ENCODE results near the gene LPIN2.

Gene LPIN2

DNA sequence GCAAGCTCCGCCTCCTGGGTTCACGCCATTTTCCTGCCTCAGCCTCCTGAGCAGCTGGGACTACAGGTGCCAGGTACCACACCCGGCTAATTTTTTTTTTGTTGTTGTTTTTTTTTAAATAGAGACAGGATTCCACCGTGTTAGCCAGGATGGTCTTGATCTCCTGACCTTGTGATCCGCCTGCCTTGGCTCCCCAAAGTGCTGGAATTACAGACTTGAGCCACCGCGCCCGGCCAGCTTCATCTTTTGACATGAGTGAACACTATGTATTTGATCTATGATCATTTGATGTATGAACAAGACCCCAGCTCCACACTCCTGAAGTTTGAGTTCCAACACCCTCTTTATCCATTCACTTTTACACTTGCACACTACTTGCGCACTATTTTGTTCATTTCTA is 43.4 kb upstream of the LPIN2 start:
- no peak for DNase-seq (ENCODE audit: low read depth)
- no peak for TF ChIP-seq CTCF (IDR thresholded peaks at IDR 0.05; ENCODE audit: low read depth, low read length, missing control alignments)
- H3K4me3 ChIP-seq (ENCODE audit: low read depth, low read length): no peak overlapping the region

- TF ChIP-seq CTCF (IDR thresholded peaks at IDR 0.05; ENCODE audit: low read depth, low read length, missing control alignments): no peak
- H3K4me3 ChIP-seq (ENCODE audit: low read depth, low read length): no peak overlapping the region
- no peak for DNase-seq (ENCODE audit: low read depth)
Observed at GRCh38 chr18:3055816-3056215, 42.9 kb upstream of the LPIN2 start.

DNA sequence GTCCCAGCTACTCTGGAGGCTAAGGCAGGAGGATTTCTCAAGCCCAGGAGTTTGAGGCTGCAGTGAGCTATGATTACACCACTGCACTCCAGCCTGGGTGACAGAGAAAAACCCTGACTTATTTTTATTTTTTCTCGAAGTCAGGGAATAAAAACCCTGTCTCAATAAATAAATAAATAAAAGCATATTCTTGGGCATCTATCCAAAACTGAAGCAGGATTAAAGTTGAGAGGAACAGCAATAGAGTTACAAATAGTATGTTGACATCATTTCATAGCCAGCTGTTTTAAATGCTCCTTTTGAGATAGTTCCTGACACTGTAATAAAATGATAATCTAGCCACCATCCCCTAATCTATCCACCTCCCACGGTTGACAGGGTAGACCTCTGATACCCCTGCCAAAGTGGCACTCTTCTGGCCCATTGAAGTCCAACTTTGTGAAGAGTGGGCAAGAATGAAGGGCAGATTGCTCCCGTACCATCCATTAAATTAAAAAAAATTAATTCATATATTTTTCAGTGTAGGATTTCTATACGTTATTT is 42.3 kb upstream of the LPIN2 start:
- TF ChIP-seq CTCF (IDR thresholded peaks at IDR 0.05; ENCODE audit: low read depth, low read length, missing control alignments): no peak
- no peak for DNase-seq (ENCODE audit: low read depth)
- H3K4me3 ChIP-seq (ENCODE audit: low read depth, low read length): no peak overlapping the region

- no peak for TF ChIP-seq CTCF (IDR thresholded peaks at IDR 0.05; ENCODE audit: low read depth, low read length, missing control alignments)
- no peak overlapping the region for H3K4me3 ChIP-seq (ENCODE audit: low read depth, low read length)
- DNase-seq (ENCODE audit: low read depth): no peak
Observed at GRCh38 chr18:3054780-3055179, 41.8 kb upstream of the LPIN2 start.

- no peak for TF ChIP-seq CTCF (IDR thresholded peaks at IDR 0.05; ENCODE audit: low read depth, low read length, missing control alignments)
- no peak for DNase-seq (ENCODE audit: low read depth)
- no peak overlapping the region for H3K4me3 ChIP-seq (ENCODE audit: low read depth, low read length)
Observed at GRCh38 chr18:3054214-3054613, 41.3 kb upstream of the LPIN2 start.

DNA sequence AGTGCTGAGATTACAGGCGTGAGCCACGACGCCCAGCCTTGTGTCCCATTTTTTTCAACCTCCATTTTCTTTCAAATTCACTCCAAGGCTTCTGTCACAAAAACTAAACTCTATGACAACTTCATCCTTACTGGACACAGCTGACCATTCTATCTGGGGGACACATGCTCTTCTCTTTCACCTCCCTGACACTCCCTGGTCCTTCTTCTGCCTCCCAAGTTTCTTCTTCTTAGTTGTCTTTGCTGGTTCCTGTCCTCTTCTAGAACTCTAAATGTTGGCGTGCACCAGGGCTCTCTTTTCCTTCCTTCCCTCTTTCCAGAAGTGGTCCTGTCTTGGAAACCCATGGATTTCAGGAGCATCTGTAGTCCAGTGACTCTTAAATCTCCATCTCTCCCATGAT is 40.1 kb upstream of the LPIN2 start:
- H3K4me3 ChIP-seq (ENCODE audit: low read depth, low read length): no peak overlapping the region
- TF ChIP-seq CTCF (IDR thresholded peaks at IDR 0.05; ENCODE audit: low read depth, low read length, missing control alignments): no peak
- no peak for DNase-seq (ENCODE audit: low read depth)

DNA sequence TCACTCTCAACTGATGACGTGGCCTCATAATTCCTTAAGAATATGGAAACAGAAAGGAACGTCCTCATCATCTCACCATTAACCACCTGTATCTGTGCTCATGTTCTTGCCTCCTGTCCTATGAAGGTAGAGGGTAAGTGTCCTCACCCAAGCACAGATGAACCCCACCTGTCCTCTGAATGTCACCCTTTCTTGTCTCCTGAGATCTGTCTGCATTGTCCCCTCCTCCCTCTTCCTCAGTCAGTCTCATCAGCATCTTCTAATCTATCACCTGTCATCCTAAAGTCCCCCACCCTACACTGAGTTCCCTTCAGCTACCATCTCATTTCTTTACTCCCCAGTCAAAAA is 39.4 kb upstream of the LPIN2 start:
- no peak overlapping the region for H3K4me3 ChIP-seq (ENCODE audit: low read depth, low read length)
- no peak for TF ChIP-seq CTCF (IDR thresholded peaks at IDR 0.05; ENCODE audit: low read depth, low read length, missing control alignments)
- no peak for DNase-seq (ENCODE audit: low read depth)

All from GM12864 (cell line).